NCI-H748 (cell line): ENCODE results near the gene TBRG4.
"Not testable (repeated sequence)": the region's sequence is repeated elsewhere in the genome, so short reads cannot be mapped to it uniquely, and the experiment has no call there.

Source experiments
- DNase-seq: peaks from one replicate; lab custom pipeline; 2025; ENCODE audit not compliant: unreplicated experiment; lab: John Stamatoyannopoulos, UW

Gene TBRG4

GRCh38 chr7:45118292-45118691 is 6.8 kb upstream of the TBRG4 start:
- DNase-seq = no peak

GRCh38 chr7:45117582-45117981 is 6.1 kb upstream of the TBRG4 start:
- DNase-seq = no peak

GRCh38 chr7:45116048-45116447 is 4.6 kb upstream of the TBRG4 start:
- no peak for DNase-seq

GRCh38 chr7:45114926-45115325 is 3.4 kb upstream of the TBRG4 start:
- DNase-seq = no peak

GRCh38 chr7:45114257-45114656 is 2.8 kb upstream of the TBRG4 start:
- DNase-seq = not testable (repeated sequence)

- no peak for DNase-seq
Observed at GRCh38 chr7:45112648-45113047, 1.2 kb upstream of the TBRG4 start.

- no peak for DNase-seq
Observed at GRCh38 chr7:45108863-45109262, 2.6 kb downstream of the TBRG4 start.

GRCh38 chr7:45107356-45107755 is 4.1 kb downstream of the TBRG4 start:
- DNase-seq = no peak

GRCh38 chr7:45106820-45107219 is 4.7 kb downstream of the TBRG4 start:
- no peak for DNase-seq

GRCh38 chr7:45105588-45106188 is 5.8 kb downstream of the TBRG4 start:
- DNase-seq = no peak

GRCh38 chr7:45104844-45105587 is 6.5 kb downstream of the TBRG4 start:
- DNase-seq = no peak

GRCh38 chr7:45103958-45104843 is 7.3 kb downstream of the TBRG4 start:
- no peak for DNase-seq

- DNase-seq = no peak
Observed at GRCh38 chr7:45102785-45103712, 8.4 kb downstream of the TBRG4 start.

GRCh38 chr7:45101748-45102147 is 9.7 kb downstream of the TBRG4 start:
- no peak for DNase-seq

GRCh38 chr7:45100761-45101480 is 10.6 kb downstream of the TBRG4 start:
- DNase-seq = no peak

GRCh38 chr7:45099891-45100760 is 11.4 kb downstream of the TBRG4 start:
- DNase-seq = no peak

GRCh38 chr7:45098983-45099839 is 12.3 kb downstream of the TBRG4 start:
- DNase-seq = no peak

- no peak for DNase-seq
Observed at GRCh38 chr7:45092931-45093235, 18.6 kb downstream of the TBRG4 start.
